LHCN-M2 (cell line): Measurements from ENCODE around the gene VEZF1. TPM values are rescaled to one million over a fixed set of nuclear protein-coding genes. Genes with fewer than 3 reads are reported as not detected.
A peak's percentile ranks its signal among the peaks of the same experiment; 100 is the strongest.

ENCODE experiments used
- DNase-seq: peaks from one replicate; pipeline ENCODE4 v3.0.0-alpha.2; 2012; ENCODE audit warnings: low read depth
- total RNA-seq: library from RNA; depleted of rRNA; stranded (reverse); fragments of >200 nt; gene quantifications from 2 replicates; pipeline ENCODE4 v1.2.3, GENCODE V29; 2014

The VEZF1 gene
- total RNA-seq, 1 experiment from 2014 or later, result 65.2 TPM

DNA sequence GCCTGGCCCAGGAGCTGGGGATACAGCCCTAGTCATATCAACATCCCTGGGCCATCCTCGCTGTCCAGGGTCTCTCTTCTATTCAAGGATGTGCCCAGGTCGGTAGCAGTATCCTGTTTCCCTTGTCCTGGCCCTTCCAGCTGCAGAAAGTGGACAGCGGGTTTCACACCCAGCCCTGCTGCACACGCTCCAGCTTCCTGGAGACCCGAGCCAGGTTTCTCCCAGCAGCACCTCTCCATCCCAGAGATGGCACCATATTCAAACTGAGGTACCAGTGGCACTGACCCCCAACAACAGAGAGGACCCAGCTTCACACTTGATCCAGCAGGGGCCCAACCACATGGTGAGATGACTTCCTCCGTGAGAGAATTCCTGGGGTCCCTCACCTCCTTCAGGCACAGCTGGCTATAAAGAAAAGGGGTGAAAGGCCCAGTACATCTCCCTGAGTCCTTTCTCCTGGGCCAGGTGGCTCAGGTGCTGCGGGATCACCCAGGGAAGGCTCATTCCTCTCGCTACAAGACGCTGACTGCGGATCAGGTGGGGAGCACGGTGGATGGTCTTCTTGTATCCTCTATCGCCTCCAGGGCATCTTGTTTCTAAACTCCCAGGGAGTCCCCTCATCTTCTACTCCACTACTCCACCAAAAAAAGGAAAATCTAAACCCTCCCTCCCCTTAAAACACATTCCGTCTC is 34.2 kb downstream of the VEZF1 start:
- no peak for DNase-seq

DNA sequence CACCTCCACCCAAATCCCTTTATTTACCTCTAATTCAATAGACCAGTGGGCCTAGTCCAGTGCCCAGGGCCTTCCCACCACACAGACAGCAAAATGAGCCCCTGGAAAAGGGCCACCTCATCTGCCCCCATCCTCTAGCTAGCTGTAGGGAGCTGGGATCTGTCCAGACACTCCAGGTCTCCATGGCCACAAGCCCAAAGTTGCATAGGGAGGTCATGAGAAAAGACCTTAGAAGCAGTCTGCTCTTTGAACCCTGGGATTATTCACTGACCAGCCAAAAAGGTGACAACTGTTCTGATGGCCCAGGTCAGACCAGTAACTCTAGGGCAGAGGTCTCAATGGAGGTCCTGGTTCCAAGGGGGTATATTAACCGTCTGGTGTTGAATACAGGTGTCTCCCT is 34.8 kb downstream of the VEZF1 start:
- no peak for DNase-seq

DNA sequence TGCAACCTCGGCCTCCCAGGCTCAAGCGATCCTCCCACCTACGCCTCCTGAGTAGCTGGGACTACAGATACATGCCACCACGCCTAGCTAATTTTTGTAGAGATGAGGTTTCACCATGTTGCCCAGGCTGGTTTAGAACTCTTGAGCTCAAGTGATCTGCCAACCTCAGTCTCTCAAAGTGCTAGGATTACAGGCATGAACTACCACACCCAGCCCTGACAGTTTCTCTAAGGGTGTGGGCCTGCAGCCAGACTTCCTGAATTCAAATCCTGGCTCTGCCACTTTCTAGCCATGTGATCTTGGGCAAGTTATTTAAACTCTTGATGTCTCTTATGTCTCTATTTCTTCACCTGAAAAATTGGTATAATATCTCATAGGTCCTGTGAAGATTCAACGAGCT is 38.4 kb downstream of the VEZF1 start:
- DNase-seq, result peak; percentile 51

DNA sequence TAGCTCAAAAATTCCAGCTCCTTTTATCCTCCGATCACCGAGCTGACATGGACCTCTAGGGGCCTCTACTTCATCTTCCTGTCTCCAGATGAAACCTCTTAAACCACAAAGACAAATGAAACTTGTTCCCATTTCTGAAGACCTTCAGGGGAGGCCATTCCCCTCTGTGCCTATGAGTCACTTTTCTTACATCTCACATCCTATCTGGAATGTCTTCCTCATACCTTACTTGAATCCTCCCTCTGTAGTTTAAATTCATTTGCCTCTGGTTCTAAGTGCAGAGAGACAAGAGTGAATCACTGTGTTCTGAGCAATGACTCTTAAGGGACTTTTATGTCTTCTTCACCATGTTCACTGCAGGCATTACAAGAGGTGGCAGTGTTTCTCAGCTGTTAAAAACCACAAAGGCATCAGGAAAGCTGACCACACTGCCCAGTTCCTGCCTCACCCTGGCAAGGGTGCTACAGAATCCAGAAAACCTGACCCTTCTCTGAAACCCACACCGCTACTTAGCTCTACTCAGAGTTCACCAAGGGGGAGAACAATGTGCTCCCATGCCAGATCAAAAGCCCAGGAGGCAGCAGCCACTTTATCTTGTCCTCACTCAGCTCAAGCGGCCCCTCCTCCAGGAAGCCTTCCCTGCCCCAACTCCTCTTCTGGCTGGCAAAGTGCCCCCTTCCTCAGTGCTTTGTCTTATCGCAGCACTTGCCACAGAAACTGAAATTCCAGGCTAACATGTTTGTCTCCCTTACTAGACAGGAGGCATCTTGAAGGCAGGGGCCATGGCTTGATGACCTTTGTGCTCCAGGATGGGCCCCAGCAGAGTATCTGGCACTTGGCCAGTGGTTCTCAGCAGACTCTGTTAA is 39.3 kb downstream of the VEZF1 start:
- DNase-seq, result peak; percentile 100

DNA sequence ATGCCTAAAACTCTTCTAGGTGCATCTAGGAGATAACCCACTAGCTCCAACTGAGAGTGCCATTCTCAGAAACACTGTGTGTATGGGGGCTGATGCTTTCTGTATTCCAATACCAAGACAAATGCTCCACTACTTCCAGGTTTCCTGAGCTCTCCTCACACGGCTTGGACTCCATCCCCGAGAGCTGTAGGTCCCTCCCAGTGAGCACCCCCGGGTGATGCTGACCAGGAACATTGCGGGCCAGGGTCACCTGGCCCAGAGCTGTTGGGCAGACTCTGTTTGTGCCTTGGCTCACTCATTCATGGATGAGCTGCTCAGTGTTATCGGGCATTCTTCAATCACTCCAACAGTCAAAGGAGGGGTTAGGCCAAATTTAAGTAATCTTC is 39.9 kb downstream of the VEZF1 start:
- no peak for DNase-seq

DNA sequence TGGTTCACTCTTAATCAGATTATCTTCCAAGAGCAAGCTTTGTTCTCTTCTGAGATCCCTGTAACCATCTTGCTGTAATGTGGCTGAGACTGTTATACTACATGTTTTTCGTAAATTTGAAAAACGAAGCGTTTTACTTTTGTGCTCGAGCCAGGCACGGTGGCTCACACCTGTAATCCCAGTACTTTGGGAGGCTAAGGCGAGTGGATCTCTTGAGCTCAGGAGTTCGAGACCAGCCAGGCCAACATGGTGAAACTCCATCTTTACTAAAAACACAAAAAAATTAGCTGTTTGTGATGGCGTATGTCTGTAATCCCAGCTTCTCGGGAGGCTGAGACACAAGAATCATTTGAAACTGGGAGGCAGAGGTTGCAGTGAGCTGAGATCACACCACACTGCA is 40.7 kb downstream of the VEZF1 start:
- no peak for DNase-seq

DNA sequence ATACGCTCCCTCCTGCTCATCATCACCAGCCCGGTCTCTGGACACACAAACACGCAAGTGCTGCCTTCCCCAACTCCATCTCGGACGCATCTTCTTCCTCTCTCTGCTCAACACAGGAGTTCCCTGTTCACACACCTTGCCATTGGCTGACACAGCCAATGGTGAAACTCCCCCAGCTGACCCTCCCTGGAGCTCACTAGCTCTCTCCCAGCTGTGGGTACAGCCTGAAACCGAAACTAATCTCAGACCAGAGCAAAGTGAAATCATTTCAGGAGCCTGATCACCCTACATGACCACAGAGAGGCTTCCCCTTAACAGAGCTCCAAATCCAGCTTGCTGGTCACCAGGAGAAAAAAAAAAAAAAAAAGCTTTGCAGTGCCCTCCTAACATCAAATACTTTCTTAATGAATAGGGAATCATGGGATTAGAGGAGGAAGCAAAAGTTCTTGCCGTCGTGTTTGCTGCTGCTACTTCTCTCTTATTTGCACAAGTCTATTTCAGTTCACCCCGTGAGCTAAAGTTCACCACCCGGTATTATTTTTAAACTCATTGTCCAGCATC is 41.2 kb downstream of the VEZF1 start:
- DNase-seq, result peak; percentile 87

DNA sequence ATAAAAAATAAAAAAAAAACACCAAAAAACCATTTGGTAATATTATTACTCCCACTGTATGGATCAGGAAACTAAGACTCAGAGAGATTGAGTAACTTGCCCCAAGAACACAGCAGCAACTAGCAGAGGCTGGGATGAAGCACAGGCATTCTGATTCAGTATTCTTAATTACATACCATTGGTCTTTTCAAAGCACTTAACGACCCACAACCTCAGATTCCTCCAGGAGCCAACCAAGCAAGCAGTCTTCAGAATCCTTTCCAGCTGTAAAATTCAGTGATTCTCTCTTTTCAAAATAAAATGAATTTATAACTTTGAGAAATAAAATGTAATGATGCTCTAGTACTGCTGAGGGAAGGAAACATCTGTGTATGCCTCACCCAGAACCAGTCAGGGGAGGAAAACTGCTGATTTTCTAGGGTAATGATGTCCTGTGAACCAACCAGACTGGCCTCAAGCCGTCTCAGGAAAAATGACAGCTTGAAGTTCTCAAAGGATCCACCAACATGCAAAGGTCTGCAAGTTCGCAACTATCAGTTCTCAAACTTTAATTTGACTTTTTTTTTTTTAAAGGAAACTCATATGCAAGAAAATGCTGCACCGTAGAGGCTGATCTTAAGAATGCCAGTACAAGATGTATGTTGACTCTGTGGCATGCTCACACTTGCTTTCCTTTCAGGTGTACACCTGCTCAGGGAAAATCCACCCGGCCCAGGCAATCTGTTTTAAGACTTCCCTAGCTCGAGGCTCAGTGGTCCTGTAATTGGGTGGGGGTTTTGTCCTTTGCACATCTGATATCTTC is 41.9 kb downstream of the VEZF1 start:
- peak; percentile 36 for DNase-seq

DNA sequence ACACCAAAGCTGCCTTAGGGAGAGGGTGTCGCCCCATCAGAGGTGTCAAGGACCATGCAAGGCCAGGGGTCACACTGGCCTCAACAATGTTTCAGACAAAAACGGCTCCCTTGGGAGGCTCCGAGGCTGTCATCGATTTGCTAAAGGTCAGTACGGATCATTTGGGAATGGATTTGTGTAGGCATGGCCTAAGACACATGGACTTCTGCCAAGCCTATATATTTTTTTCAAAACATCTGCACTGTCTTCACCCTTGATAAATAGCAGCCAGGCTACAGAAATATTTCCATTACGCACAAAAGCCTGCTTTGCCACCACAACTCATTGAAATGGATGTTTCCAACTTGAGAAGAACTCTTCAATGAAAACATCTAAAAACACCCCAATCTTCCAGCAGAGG is 43.1 kb downstream of the VEZF1 start:
- DNase-seq, result no peak

DNA sequence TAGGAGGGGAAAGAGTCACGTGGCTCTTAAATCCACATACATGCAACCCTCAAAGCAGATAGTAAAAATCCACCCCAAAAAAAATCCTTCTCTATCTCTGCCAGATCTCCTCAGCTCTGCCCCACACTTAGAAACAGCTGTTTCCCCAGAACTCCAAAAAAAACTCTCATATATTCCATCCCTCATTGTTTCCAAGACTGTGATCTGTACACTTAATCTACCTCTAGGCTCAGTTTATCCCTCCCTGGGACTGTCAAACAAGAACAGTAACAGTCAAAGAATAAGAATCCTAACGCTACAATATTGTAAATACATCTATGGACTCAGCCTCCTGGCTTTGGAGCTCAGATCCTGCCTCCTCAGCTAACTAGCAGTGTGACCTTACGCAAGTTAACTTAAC is 44.4 kb downstream of the VEZF1 start:
- peak; percentile 65 for DNase-seq

DNA sequence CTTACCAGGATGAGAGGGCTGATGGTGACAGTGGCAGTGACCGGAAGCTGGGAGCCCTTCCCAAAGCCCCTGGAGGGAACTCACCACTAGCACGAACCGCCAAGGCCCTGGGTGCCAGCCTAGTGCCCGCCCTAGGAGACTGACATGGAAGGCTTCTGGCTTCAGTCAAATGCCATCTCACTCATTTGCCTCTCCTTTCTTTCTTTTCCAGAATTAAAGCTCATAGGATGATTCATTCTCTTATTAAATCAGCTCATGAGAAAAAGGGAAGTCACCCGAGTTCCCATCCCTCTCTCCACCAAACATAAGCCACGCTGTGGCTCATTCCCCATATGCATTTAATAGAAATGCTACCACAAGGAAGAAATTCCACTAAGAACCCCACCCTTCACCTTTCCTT is 44.9 kb downstream of the VEZF1 start:
- peak; percentile 64 for DNase-seq

DNA sequence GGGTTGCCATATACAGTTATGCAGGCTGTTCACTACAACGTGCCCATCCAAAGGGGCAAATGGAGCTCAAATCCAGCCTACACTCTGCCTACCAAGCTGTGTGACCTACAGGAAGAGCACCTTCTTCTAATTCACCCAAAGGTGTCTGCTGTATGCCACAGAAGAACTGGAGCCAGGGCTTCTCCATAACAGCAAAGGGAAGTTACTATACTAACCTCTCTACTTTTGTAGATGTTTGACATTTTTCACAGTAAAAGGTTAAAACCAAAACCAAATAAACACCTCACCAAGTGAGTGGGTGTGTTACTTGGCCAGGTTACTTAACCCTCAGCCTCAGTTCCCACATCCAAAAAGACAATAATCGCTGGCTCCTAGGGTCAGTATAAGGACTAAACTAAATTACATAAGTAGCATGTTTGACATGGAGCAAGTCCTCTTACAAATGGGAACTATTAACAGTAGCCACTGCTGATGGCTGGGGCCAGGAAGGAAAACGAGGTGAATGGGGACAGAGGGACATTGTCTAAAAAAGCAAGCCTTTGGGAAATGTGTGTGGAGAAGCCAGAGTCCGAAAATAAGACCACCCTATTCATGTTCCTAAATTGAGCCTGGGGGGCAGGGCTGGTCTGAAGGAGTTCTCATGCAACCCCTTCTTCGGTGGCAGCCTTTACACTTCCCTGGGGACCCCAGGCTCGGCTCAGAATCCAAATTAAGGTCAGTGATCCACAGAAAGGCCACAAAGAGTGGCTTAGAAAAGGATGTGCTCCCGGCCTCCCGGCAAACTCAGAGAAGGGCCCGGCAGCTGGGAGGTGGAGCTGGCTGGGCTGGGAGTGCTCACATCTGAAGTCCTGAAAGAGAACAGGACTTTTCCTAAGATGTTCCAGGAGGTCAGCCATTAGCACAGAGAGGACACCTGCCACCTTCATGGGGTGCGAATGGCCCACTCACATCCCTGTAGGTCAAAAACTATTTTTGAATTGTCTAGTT is 46.4 kb downstream of the VEZF1 start:
- no peak for DNase-seq

DNA sequence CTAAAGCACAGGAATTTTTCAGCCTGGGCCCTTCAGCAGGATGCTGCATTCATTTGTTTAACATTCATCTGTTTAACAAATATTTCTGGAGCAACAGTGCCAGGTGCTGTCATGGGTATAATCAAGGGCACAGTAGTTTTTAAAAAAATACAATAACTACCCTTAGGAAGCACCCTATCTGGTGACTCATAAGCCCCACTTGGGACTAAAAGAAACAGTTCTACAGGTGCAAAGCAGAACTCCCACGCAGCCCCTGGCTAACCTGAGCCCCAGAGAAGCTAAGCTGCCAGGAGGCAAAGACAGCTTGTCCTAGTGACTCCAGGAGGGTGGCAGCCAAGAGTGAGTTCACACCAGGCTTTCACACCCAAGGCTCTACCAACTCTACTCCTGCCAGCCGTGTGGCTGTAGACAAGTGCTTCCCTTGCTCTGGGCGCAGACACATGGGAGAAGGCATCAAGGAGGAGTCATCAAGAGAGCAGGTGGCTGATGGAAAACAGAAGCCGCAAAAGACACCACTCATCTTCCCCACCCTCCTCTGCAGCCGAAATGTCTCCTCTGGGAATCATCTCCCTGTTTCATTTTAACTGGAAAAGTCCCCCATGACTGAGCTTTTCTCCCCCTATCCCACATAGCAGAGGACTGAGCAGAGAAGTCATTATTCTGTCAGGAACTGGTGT is 47.3 kb downstream of the VEZF1 start:
- peak; percentile 90 for DNase-seq

DNA sequence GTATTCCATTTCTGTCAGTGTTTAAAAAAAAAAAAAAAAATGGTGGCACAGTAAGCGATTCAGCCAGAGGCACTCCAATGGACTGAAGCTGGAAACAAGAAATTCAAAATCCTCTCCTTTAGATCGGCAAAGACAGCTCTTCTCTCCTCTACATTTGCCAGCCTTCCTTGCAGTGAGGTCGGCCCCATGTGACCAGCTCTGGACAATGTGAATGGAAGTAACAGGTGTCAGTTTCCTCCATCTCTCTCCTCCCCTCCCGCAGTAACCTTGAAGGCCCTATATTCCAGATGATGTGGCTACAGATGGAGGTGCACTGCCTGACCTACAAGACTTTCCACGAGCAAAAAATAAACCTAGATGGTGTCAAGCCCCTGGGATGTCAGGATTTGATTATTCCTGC is 47.8 kb downstream of the VEZF1 start:
- peak; percentile 61 for DNase-seq

DNA sequence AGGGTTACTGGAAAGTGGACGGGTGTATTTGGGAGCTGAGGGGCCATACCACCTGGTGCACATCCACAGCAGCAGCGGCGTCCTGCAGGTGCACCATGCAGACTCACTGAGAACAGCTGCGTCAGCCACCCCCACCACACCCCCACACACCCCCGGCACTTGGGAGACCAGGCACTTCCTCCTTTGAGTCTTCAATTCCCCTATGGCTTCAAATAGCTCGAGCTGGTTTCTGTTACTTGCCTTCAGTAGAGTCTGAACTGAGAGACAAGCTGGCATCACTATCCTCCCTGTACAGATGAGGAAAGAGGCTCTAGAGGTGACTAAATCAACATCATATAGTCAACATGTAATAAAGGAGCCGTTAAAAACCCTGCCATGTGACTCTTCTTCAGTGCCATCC is 48.3 kb downstream of the VEZF1 start:
- DNase-seq, result peak; percentile 27

DNA sequence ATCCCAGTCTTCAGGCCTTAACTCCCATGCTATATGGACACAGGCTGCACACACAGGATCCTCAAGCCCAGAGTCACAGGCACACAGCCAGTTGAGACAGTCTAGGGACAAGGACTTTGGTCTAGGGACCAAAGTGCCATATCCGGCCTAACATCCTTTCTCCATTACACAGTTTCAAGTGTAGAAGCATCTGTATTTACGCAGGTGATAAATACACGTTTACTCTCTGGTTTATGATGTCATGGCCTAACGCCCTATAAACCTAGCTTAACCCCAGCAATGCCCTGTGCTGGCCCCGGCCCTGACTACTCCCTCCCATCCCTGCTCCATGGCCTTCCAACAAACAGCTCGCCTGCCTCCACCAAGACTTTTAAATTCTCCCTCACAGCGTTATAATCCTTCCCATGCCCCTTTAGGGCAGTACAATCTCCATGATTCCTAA is 50.0 kb downstream of the VEZF1 start:
- DNase-seq, result no peak

DNA sequence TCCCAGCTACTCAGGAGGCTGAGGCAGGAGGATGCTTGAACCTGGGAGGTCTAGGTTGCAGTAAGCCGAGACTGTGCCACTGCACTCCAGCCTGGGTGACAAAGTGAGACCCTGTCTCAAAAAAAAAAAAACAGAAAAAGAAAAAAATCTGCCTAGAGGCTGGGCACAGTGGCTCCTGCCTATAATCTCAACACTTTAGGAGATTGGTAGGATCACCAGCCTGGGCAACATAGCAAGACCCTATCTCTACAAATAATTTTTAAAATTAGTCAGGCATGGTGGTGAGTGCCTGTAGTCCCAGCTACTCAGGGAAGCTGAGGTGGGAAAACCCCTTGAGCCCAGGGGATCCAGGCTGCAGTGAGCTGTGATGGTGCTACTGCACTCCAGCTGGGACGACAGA is 50.6 kb downstream of the VEZF1 start:
- DNase-seq, result no peak

DNA sequence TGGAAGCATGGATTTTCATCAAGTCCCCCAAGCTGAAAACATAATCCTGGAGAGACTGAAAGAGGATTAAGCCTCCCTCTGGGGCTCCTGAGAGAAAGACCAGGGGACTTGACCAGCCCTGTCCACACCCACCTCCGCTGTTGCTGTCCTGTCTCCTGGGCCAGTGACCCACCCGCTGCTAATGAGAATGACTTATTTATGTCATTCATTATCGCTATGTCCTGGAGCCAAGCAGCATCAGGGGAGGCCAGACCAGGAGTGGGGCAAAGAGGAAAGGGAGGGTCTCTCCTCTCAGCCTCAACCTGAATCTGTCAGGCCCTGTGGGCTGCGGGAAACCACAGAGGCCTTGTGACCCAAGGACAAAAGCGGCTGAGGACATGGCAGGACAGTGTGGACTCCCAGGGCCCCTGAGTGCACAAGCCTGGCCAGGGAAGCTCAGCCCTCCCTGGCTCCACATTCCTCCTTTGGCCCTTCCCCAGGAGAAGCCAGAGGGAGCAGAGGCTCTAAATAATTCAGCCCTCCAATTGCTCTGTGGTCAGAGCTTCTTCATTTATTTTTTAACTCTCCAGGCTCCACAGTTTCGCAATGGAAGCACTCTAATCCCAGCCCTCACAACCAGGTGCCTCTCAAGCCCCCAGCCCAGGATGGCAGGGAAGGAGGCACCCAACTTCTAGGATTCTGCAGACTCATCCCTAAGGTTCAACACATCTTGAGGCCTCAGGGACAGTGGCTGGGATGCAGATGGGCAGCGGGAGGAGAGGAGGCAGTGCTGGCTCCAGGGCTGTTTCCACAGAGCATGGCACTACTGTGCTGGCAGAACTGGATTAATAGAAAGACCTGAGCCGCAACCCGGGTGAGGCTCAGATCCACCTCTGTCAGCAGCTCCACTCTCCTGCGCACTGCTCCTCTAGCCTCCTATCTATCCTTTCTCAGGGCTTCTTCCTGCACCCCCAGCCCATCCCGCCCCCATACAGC is 51.9 kb downstream of the VEZF1 start:
- peak; percentile 41 for DNase-seq
